CD14-positive monocyte (primary cell): ENCODE data around the gene CNTNAP2. TPM values are rescaled to one million over a fixed set of nuclear protein-coding genes. Genes with fewer than 3 reads are reported as not detected.

Experiments
- DNase-seq, 3 donors: peaks; one replicate each; pipeline ENCODE4 v3.0.0-alpha.2; 2011 to 2022
- H2AFZ ChIP-seq: 2 replicates; pipeline ENCODE4 v1.6.0; 2012; ENCODE audit warnings: mild to moderate bottlenecking, low read depth, low read length, inconsistent platforms; ENCODE audit not compliant: insufficient read depth, poor library complexity, severe bottlenecking
- H3K27ac ChIP-seq, 2 donors: 1 replicate in 1 of 2; 2 replicates in 1 of 2; pipeline ENCODE4 v1.5.1; 2012 to 2013; ENCODE audit warnings: low read length in 2 of 2, control low read depth in 1 of 2, inconsistent platforms in 1 of 2, low read depth in 1 of 2, mild to moderate bottlenecking in 1 of 2
- H3K27me3 ChIP-seq, 2 donors: one replicate each; pipeline versions ENCODE4 v1.6.0 to v1.6.1; 2011 to 2013; ENCODE audit warnings: low read length in 2 of 2; ENCODE audit not compliant: control insufficient read depth in 2 of 2, insufficient read depth in 2 of 2
- H3K36me3 ChIP-seq, 2 donors: replicated peaks in 1 of 2; 1 replicate in 1 of 2; 2 replicates in 1 of 2; pipeline versions ENCODE4 v1.5.1 to v1.6.1; 2012 to 2013; ENCODE audit warnings: low read length in 2 of 2, control low read depth in 1 of 2, inconsistent platforms in 1 of 2, mild to moderate bottlenecking in 1 of 2; ENCODE audit not compliant: insufficient read depth in 2 of 2, control insufficient read depth in 1 of 2
- H3K4me1 ChIP-seq, 2 donors: 1 replicate in 1 of 2; 2 replicates in 1 of 2; pipeline versions ENCODE4 v1.5.1 to v1.6.1; 2012 to 2013; ENCODE audit warnings: low read length in 2 of 2, control low read depth in 1 of 2, inconsistent platforms in 1 of 2, mild to moderate bottlenecking in 1 of 2, moderate library complexity in 1 of 2; ENCODE audit not compliant: insufficient read depth in 2 of 2, control insufficient read depth in 1 of 2
- H3K4me2 ChIP-seq: replicated peaks from 2 replicates; pipeline ENCODE3; 2012; ENCODE audit warnings: low read length, moderate library complexity, mild to moderate bottlenecking; ENCODE audit not compliant: poor library complexity, severe bottlenecking; ENCODE audit errors: extremely low read depth
- H3K4me3 ChIP-seq, 3 experiments: fragments of 200-600 bp in 1 of 3; sonication (generic) in 1 of 3; replicated peaks in 1 of 3; 1 replicate in 2 of 3; 2 replicates in 1 of 3; pipeline ENCODE4 v1.5.1; 2011 to 2013; ENCODE audit warnings: low read length in 3 of 3, mild to moderate bottlenecking in 3 of 3, control low read depth in 2 of 3, low read depth in 2 of 3, inconsistent platforms in 1 of 3, moderate library complexity in 1 of 3
- H3K79me2 ChIP-seq: 2 replicates; pipeline ENCODE4 v1.6.0; 2012; ENCODE audit warnings: mild to moderate bottlenecking, control low read depth, inconsistent platforms, low read length, moderate library complexity; ENCODE audit not compliant: insufficient read depth
- H3K9ac ChIP-seq: 2 replicates; pipeline ENCODE4 v1.6.0; 2017; ENCODE audit warnings: low read length, mild to moderate bottlenecking; ENCODE audit not compliant: insufficient read depth, poor library complexity, severe bottlenecking
- H3K9me3 ChIP-seq, 2 donors: replicated peaks in 1 of 2; 1 replicate in 1 of 2; 2 replicates in 1 of 2; pipeline versions ENCODE4 v1.5.1 to v1.6.1; 2012 to 2013; ENCODE audit warnings: low read length in 2 of 2, control low read depth in 1 of 2; ENCODE audit not compliant: control insufficient read depth in 1 of 2, insufficient read depth in 1 of 2
- H4K20me1 ChIP-seq: 2 replicates; pipeline ENCODE4 v1.6.0; 2012; ENCODE audit warnings: mild to moderate bottlenecking, low read length, control low read depth, moderate library complexity; ENCODE audit not compliant: insufficient read depth
- H3K27ac Mint-ChIP-seq, 7 donors: one replicate each; pipeline ENCODE4 v1.8.0; 2020; ENCODE audit warnings: mild to moderate bottlenecking in 7 of 7, mixed read lengths in 7 of 7, moderate library complexity in 6 of 7, inconsistent platforms in 2 of 7
- H3K27me3 Mint-ChIP-seq, 3 donors: one replicate each; pipeline ENCODE4 v1.8.0; 2021 to 2022; ENCODE audit warnings: low read depth in 3 of 3, mild to moderate bottlenecking in 3 of 3, mixed read lengths in 3 of 3, moderate library complexity in 3 of 3, inconsistent platforms in 1 of 3
- H3K36me3 Mint-ChIP-seq, 2 donors: one replicate each; pipeline ENCODE4 v1.8.0; 2020; ENCODE audit warnings: mixed read lengths in 2 of 2, inconsistent platforms in 1 of 2, mild to moderate bottlenecking in 1 of 2
- H3K4me1 Mint-ChIP-seq: one replicate; pipeline ENCODE4 v1.8.0; 2020; ENCODE audit warnings: mild to moderate bottlenecking, mixed read lengths
- H3K4me3 Mint-ChIP-seq, 2 donors: one replicate each; pipeline ENCODE4 v1.8.0; 2020; ENCODE audit warnings: mild to moderate bottlenecking in 2 of 2, mixed read lengths in 2 of 2, moderate library complexity in 1 of 2
- H3K9me3 Mint-ChIP-seq, 7 donors: one replicate each; pipeline ENCODE4 v1.8.0; 2020 to 2022; ENCODE audit warnings: mixed read lengths in 7 of 7, mild to moderate bottlenecking in 6 of 7, moderate library complexity in 6 of 7, inconsistent platforms in 2 of 7
- WGBS: methylation state at CpG from one replicate; pipeline ENCODE4 v1.1.5; 2013; ENCODE audit warnings: missing lambda C conversion rate; ENCODE audit not compliant: insufficient coverage; 5-methylcytosine and 5-hydroxymethylcytosine counted together
- intact Hi-C, 2 donors: fragments of 100-400 bp; cut with micrococcal nuclease; formaldehyde crosslinking; loops; one replicate each; pipeline versions ENCODE4 v1.15.0 to v1.15.1; 2023
- polyA plus RNA-seq, 3 donors: library from polyadenylated mRNA; depleted of rRNA in 1 of 3; unstranded in 2 of 3; stranded (reverse) in 1 of 3; fragments of 300-500 nt in 2 of 3; fragments of >200 nt in 1 of 3; fragmentation: Illumina TruSeq in 2 of 3; gene quantifications; 1 replicate in 2 of 3; 2 replicates in 1 of 3; pipeline ENCODE4 v1.2.3, GENCODE V29; 2012 to 2021
- TF ChIP-seq, protein P1 (sequence below): fragments of 200-600 bp; IDR thresholded peaks from one replicate; pipeline ENCODE4 v1.8.0; 2022; ENCODE audit warnings: antibody characterized with exemption, mild to moderate bottlenecking

Gene CNTNAP2
- polyA plus RNA-seq, 3 donors = 0.01 TPM; not detected in 2

DNA sequence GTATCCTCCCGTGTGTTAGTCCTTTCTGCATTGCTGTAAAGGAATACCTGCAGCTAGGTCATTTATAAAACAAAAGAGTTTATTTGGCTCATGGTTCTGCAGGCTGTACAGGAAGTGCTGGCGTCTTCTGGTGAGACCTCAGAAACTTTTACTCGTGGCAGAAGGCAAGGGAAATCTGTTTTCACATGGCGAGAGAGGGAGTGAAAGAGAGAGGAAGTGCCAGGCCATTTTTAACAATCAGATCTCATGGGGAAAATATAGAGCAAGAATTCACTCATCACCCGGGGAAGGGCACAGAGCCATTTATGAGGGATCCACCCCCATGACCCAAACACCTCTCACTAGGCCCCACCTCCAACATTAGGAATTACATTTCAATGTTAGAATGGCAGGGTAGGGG is 952.2 kb downstream of the CNTNAP2 start:
- TF ChIP-seq, protein P1, sequence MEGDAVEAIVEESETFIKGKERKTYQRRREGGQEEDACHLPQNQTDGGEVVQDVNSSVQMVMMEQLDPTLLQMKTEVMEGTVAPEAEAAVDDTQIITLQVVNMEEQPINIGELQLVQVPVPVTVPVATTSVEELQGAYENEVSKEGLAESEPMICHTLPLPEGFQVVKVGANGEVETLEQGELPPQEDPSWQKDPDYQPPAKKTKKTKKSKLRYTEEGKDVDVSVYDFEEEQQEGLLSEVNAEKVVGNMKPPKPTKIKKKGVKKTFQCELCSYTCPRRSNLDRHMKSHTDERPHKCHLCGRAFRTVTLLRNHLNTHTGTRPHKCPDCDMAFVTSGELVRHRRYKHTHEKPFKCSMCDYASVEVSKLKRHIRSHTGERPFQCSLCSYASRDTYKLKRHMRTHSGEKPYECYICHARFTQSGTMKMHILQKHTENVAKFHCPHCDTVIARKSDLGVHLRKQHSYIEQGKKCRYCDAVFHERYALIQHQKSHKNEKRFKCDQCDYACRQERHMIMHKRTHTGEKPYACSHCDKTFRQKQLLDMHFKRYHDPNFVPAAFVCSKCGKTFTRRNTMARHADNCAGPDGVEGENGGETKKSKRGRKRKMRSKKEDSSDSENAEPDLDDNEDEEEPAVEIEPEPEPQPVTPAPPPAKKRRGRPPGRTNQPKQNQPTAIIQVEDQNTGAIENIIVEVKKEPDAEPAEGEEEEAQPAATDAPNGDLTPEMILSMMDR = no peak
- peaks cover 0 to 12% (median 5%) of the 10 kb centered on the region in 7 donors for H3K9me3 Mint-ChIP-seq

GRCh38 chr7:147069771-147070170 is 953.2 kb downstream of the CNTNAP2 start:
- TF ChIP-seq, protein P1 = no peak
- Histone ChIP-seq H3K79me2 (no peaks in the 10 kb centered on the region), H3K4me3 (no peak overlapping the region), H3K4me1 (no peaks in the 10 kb centered on the region), H3K9me3 (peaks cover 0 to 4% of the 10 kb centered on the region in 2 donors), H4K20me1 (no peaks in the 10 kb centered on the region), H2AFZ (no peak overlapping the region), H3K4me2 (no peak overlapping the region), H3K27ac (no peak overlapping the region), H3K27me3 (no peaks in the 10 kb centered on the region), H3K9ac (no peak overlapping the region), H3K36me3 (no peaks in the 10 kb centered on the region)
- DNase-seq = no peak
- intact Hi-C loops = no loop called here
- H3K9me3 Mint-ChIP-seq = peaks cover 2 to 12% (median 5%) of the 10 kb centered on the region in 7 donors
- H3K4me3 Mint-ChIP-seq = no peak overlapping the region
- WGBS = no CpG with 5 or more reads among the region's 1 CpG
- no peaks in the 10 kb centered on the region for H3K4me1 Mint-ChIP-seq
- H3K27me3 Mint-ChIP-seq = no peaks in the 10 kb centered on the region
- H3K27ac Mint-ChIP-seq = no peak overlapping the region
- H3K36me3 Mint-ChIP-seq = no peaks in the 10 kb centered on the region

More for the DNA sequence above, 952.2 kb downstream of the CNTNAP2 start:
- Histone ChIP-seq H3K36me3 (no peaks in the 10 kb centered on the region), H3K27me3 (no peaks in the 10 kb centered on the region), H3K79me2 (no peaks in the 10 kb centered on the region), H3K9me3 (peaks cover 0 to 4% of the 10 kb centered on the region in 2 donors), H3K4me3 (no peak overlapping the region), H3K4me2 (no peak overlapping the region), H4K20me1 (no peaks in the 10 kb centered on the region), H3K4me1 (no peaks in the 10 kb centered on the region), H3K9ac (no peak overlapping the region), H2AFZ (no peak overlapping the region), H3K27ac (no peak overlapping the region)
- Mint-ChIP-seq H3K4me3 (no peak overlapping the region), H3K36me3 (no peaks in the 10 kb centered on the region), H3K27ac (no peak overlapping the region), H3K27me3 (no peaks in the 10 kb centered on the region), H3K4me1 (no peaks in the 10 kb centered on the region)
- WGBS = no CpG with 5 or more reads among the region's 5 CpGs
- no peak for DNase-seq
- intact Hi-C loops = no loop called here
